KMS-11 (cell line): ENCODE results near the gene MTM1.

Experiments
- H2AFZ ChIP-seq: fragments of 200-600 bp; sonication (generic); 2 replicates; pipeline ENCODE4 v1.6.1; 2016; ENCODE audit warnings: antibody characterized with exemption, mixed run types, low read depth
- H3K27ac ChIP-seq: fragments of 200-600 bp; sonication (generic); 2 replicates; pipeline ENCODE4 v1.6.1; 2016; ENCODE audit warnings: mild to moderate bottlenecking, mixed run types
- H3K27me3 ChIP-seq: fragments of 200-600 bp; sonication (generic); 2 replicates; pipeline ENCODE4 v1.6.1; 2017; ENCODE audit warnings: mild to moderate bottlenecking, low read depth, mixed run types, moderate library complexity; ENCODE audit not compliant: insufficient read depth
- H3K36me3 ChIP-seq: fragments of 200-600 bp; sonication (generic); 2 replicates; pipeline ENCODE4 v1.6.1; 2017; ENCODE audit warnings: mild to moderate bottlenecking, mixed run types; ENCODE audit not compliant: insufficient read depth
- H3K4me1 ChIP-seq: fragments of 200-600 bp; sonication (generic); 2 replicates; pipeline ENCODE4 v1.6.1; 2016; ENCODE audit warnings: mild to moderate bottlenecking, low read depth, mixed run types; ENCODE audit not compliant: poor library complexity, severe bottlenecking
- H3K4me2 ChIP-seq: fragments of 200-600 bp; sonication (generic); 2 replicates; pipeline ENCODE4 v1.7.0; 2016; ENCODE audit warnings: mild to moderate bottlenecking, mixed run types
- H3K4me3 ChIP-seq: fragments of 200-600 bp; sonication (generic); IDR thresholded peaks from 2 replicates; pipeline ENCODE4 v1.6.1; 2017; ENCODE audit warnings: low read depth, low read length, mixed read lengths; ENCODE audit not compliant: insufficient read depth
- H3K79me2 ChIP-seq: fragments of 200-600 bp; sonication (generic); 2 replicates; pipeline ENCODE4 v1.6.1; 2016; ENCODE audit warnings: low read depth, mixed run types; ENCODE audit not compliant: insufficient read depth
- H3K9ac ChIP-seq: fragments of 200-600 bp; sonication (generic); 2 replicates; pipeline ENCODE4 v1.6.1; 2016; ENCODE audit warnings: mild to moderate bottlenecking, mixed run types
- H4K20me1 ChIP-seq: fragments of 200-600 bp; sonication (generic); 2 replicates; pipeline ENCODE4 v1.6.1; 2016; ENCODE audit warnings: mild to moderate bottlenecking, mixed run types; ENCODE audit not compliant: insufficient read depth
- TF ChIP-seq, protein P1 (sequence below): fragments of 200-600 bp; sonication (generic); conservative IDR thresholded peaks from 2 replicates; pipeline ENCODE4 v1.6.1; 2017; ENCODE audit warnings: low read depth, mild to moderate bottlenecking, antibody characterized with exemption, low read length, moderate library complexity, mixed read lengths

MTM1 gene

GRCh38 chrX:150573106-150573505 is 4.7 kb downstream of the MTM1 start:
- H4K20me1 ChIP-seq: no peaks in the 10 kb centered on the region
- H2AFZ ChIP-seq: no peak overlapping the region
- TF ChIP-seq, protein P1, sequence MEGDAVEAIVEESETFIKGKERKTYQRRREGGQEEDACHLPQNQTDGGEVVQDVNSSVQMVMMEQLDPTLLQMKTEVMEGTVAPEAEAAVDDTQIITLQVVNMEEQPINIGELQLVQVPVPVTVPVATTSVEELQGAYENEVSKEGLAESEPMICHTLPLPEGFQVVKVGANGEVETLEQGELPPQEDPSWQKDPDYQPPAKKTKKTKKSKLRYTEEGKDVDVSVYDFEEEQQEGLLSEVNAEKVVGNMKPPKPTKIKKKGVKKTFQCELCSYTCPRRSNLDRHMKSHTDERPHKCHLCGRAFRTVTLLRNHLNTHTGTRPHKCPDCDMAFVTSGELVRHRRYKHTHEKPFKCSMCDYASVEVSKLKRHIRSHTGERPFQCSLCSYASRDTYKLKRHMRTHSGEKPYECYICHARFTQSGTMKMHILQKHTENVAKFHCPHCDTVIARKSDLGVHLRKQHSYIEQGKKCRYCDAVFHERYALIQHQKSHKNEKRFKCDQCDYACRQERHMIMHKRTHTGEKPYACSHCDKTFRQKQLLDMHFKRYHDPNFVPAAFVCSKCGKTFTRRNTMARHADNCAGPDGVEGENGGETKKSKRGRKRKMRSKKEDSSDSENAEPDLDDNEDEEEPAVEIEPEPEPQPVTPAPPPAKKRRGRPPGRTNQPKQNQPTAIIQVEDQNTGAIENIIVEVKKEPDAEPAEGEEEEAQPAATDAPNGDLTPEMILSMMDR: no peak
- peaks cover 87% of the 10 kb centered on the region for H3K4me1 ChIP-seq
- H3K27ac ChIP-seq: no peak overlapping the region
- peaks cover 54% of the 10 kb centered on the region; the same call in 1 of the 2 replicates for H3K79me2 ChIP-seq
- H3K4me2 ChIP-seq: no peak overlapping the region
- H3K36me3 ChIP-seq: no peaks in the 10 kb centered on the region
- H3K27me3 ChIP-seq: no peaks in the 10 kb centered on the region
- H3K4me3 ChIP-seq: no peak overlapping the region
- no peak overlapping the region for H3K9ac ChIP-seq

GRCh38 chrX:150573702-150574101 is 5.3 kb downstream of the MTM1 start:
- Histone ChIP-seq H3K9ac (no peak overlapping the region), H3K36me3 (no peaks in the 10 kb centered on the region), H3K4me2 (no peak overlapping the region), H3K27ac (no peak overlapping the region), H4K20me1 (no peaks in the 10 kb centered on the region), H3K79me2 (peaks cover 60% of the 10 kb centered on the region; the same call in 1 of the 2 replicates), H3K27me3 (no peaks in the 10 kb centered on the region), H2AFZ (no peak overlapping the region), H3K4me3 (no peak overlapping the region), H3K4me1 (peaks cover 92% of the 10 kb centered on the region)
- TF ChIP-seq, protein P1: no peak

- Histone ChIP-seq H3K9ac (peak overlapping the region; percentile 57), H3K79me2 (peaks cover 62% of the 10 kb centered on the region; the same call in 1 of the 2 replicates), H3K4me2 (peak overlapping the region; percentile 55), H3K36me3 (no peaks in the 10 kb centered on the region), H2AFZ (peak overlapping the region; percentile 55; the same call in 1 of the 2 replicates), H3K27me3 (no peaks in the 10 kb centered on the region), H3K4me3 (no peak overlapping the region), H3K4me1 (peaks cover 87% of the 10 kb centered on the region), H3K27ac (peak overlapping the region; percentile 87), H4K20me1 (no peaks in the 10 kb centered on the region)
- TF ChIP-seq, protein P1: no peak
Observed at GRCh38 chrX:150574559-150575418, 6.4 kb downstream of the MTM1 start.

DNA sequence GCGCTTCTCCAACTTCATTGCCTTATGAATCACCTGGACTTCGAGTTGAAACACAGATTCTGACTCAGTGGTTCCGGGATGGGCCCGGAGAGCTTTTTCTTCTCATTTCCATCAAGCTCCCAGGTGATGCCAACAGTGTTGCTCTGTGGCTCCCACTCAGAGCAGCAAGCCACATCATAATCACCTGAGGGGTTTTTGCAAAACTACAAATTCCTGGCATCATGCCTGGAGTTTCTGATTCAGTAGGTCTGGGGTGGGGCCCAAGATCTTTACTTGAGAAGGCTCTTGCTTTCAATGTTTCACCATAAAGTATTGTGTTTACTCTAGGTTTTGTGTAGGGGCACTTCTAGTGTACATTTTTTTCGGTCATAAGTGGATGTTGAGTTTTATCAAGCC is 7.0 kb downstream of the MTM1 start:
- Histone ChIP-seq H3K36me3 (no peaks in the 10 kb centered on the region), H3K79me2 (peaks cover 56% of the 10 kb centered on the region; the same call in 1 of the 2 replicates), H3K4me1 (peaks cover 81% of the 10 kb centered on the region), H3K4me2 (peak overlapping the region; percentile 55), H3K27ac (peak overlapping the region; percentile 87), H3K27me3 (no peaks in the 10 kb centered on the region), H2AFZ (peak overlapping the region; percentile 55; the same call in 1 of the 2 replicates), H3K9ac (peak overlapping the region; percentile 57; the same call in 1 of the 2 replicates), H4K20me1 (no peaks in the 10 kb centered on the region), H3K4me3 (no peak overlapping the region)
- TF ChIP-seq, protein P1: no peak
